ENCODE data around the gene IFT52. TPM values are rescaled to one million over a fixed set of nuclear protein-coding genes. Genes with fewer than 3 reads are reported as not detected.

Gene IFT52
- total RNA-seq, 4 donors from 2014 or later, result 20.4 to 24.9 (median 22.4) TPM

DNA sequence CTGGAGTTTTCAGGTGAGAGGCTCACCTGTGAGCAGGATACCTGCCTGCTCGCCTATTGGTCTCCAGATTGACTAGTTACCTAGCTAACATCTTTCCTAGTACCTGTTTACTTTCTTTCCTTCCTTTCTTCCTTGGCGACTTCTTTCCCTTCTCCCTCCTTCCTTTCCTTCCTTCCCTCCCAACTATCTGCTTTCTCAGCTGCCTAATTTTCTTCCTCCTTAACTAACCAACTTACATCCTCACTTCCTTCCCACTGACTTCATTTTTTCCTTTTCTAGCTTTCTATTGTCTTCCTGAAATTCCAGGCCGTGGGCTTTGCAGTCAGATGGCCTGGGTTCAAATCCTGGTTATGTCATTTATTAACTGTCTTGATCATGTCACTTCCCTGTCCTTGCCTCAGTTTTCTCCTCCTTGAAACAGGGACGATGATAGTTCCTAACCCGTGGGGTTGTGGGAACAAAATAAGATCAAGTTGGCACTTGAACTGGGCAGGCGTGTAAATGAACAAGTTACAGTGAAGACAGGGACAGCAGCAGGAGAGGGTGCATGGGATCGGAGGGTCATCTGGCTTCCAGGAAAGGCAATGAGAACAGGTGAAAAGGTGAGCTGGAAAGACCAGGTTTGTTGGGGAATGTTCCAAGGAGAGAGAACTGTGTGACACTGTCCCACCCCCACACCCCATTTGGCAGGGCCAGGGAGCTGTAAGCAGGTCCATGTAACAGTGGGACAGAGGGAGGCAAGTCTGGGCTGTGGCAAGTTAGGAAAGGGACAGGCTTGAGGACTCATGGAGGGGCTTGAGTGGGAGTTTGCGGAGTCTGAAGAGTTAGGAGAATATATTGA lies 31.4 kb upstream of the IFT52 start:
- TF ChIP-seq, protein P1, sequence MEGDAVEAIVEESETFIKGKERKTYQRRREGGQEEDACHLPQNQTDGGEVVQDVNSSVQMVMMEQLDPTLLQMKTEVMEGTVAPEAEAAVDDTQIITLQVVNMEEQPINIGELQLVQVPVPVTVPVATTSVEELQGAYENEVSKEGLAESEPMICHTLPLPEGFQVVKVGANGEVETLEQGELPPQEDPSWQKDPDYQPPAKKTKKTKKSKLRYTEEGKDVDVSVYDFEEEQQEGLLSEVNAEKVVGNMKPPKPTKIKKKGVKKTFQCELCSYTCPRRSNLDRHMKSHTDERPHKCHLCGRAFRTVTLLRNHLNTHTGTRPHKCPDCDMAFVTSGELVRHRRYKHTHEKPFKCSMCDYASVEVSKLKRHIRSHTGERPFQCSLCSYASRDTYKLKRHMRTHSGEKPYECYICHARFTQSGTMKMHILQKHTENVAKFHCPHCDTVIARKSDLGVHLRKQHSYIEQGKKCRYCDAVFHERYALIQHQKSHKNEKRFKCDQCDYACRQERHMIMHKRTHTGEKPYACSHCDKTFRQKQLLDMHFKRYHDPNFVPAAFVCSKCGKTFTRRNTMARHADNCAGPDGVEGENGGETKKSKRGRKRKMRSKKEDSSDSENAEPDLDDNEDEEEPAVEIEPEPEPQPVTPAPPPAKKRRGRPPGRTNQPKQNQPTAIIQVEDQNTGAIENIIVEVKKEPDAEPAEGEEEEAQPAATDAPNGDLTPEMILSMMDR (IDR thresholded peaks at IDR 0.05; ENCODE audit: low read depth), result no peak

- TF ChIP-seq, protein P1 (IDR thresholded peaks at IDR 0.05; ENCODE audit: low read depth), result no peak
Measured at GRCh38 chr20:43560974-43561373, 29.8 kb upstream of the IFT52 start.

DNA sequence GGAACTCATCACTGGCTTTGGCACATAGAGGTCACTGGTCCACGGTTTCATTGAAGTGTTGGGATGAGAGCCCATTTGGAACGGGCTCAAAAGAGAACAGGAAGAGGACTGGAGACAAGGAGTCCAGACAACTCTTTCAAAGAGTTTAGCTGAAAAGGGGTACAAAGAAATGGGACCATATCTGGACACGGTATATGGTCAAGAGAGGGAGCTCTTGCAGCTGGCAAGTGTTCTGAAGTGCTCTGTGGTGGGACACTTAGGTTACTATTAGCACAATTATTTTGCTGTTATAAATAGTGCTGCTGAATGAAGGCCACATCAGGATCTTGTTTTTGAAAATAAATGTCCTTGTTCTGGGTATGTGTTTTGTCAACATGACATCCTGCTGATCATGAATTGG lies 27.3 kb upstream of the IFT52 start:
- TF ChIP-seq, protein P1 (IDR thresholded peaks at IDR 0.05; ENCODE audit: low read depth), result no peak

- TF ChIP-seq, protein P1 (IDR thresholded peaks at IDR 0.05; ENCODE audit: low read depth), result no peak
Measured at GRCh38 chr20:43563991-43564390, 26.7 kb upstream of the IFT52 start.

DNA sequence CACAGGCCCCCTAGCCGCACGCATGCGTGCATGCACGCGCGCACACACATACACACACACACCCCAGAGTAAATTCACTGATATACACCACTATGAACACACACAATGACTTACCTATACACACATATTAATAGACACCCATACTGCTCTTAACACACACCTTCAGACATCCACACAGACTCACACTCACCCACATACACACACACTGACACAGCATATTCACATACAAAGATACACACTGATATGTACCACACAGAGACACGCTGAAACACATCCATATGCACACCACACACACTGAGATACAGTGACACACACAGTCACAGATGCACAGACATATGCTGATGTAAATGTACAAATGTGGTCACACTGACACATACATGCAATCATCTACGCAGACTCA lies 26.3 kb upstream of the IFT52 start:
- TF ChIP-seq, protein P1 (IDR thresholded peaks at IDR 0.05; ENCODE audit: low read depth), result no peak

DNA sequence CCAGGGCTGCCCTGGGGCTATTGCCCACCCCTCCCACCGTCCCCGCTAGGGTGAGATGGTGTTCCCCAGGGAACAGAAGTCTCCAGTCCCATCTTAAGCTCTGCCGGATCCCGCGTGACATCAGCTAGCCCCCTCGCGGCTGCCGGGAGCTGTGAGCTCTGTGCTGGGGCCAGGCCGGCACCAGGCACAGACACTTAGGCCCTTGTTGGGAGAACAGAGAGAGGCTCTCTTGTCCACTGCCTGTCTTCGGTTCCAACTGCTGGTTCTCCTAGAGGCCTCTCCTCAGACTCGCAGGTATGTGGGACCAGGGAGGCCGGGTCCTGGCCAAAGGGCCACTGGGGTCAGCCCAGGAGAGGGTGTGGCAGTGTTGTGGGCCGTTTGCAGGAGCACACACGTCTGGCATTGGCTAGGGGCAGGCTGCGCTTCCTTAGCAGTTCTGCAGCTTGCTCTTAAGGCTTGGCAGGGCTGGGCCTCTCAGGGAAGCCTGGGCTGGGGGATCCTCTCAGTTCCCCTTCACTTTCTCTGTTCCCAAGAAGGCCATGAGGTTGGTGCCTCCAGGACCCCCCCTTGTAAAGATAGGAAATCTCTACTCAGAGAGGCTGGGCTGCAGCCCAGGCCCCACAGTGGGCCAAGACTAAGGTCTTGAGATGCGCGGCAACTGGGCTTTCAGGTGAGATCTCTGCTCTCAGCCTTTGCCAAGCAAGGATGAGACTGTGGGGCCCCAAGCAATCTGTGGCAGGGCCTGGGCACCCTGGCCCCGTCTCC lies 25.6 kb upstream of the IFT52 start:
- TF ChIP-seq, protein P1 (IDR thresholded peaks at IDR 0.05; ENCODE audit: low read depth), result no peak

- TF ChIP-seq, protein P1 (IDR thresholded peaks at IDR 0.05; ENCODE audit: low read depth), result no peak
Measured at GRCh38 chr20:43565758-43566104, 25.0 kb upstream of the IFT52 start.
